T-helper 9 cell (primary cell): ENCODE data around the gene NDUFB10.

Experiments
- DNase-seq: peaks from one replicate; pipeline ENCODE4 v3.0.0-alpha.2; 2020

The NDUFB10 gene

GRCh38 chr16:1971796-1972489 is 12.6 kb downstream of the NDUFB10 start, which contains the start of gene TBL3:
Gene TBL3 (plus strand): TSS chr16:1972053. CDS start chr16:1972165, 112 bp downstream.
- DNase-seq = peak; percentile 95

GRCh38 chr16:1972490-1972877 is 13.1 kb downstream of the NDUFB10 start:
- DNase-seq = no peak

- no peak for DNase-seq
These were observed 14.3 kb downstream of the NDUFB10 start for GRCh38 chr16:1973461-1974156.

GRCh38 chr16:1974157-1975070 is 15.1 kb downstream of the NDUFB10 start:
- no peak for DNase-seq

GRCh38 chr16:1975432-1976215 is 16.3 kb downstream of the NDUFB10 start:
- DNase-seq = no peak

- DNase-seq = no peak
These were observed 16.8 kb downstream of the NDUFB10 start for GRCh38 chr16:1976216-1976520.

GRCh38 chr16:1976951-1977874 is 17.9 kb downstream of the NDUFB10 start:
- DNase-seq = no peak

- no peak for DNase-seq
These were observed 18.5 kb downstream of the NDUFB10 start for GRCh38 chr16:1977875-1978268.

GRCh38 chr16:1978476-1979120 is 19.3 kb downstream of the NDUFB10 start:
- no peak for DNase-seq

GRCh38 chr16:1979271-1980029 is 20.1 kb downstream of the NDUFB10 start:
- DNase-seq = no peak

- no peak for DNase-seq
These were observed 20.9 kb downstream of the NDUFB10 start for GRCh38 chr16:1980030-1980769.

GRCh38 chr16:1980770-1981087 is 21.4 kb downstream of the NDUFB10 start:
- DNase-seq = no peak

- DNase-seq = no peak
These were observed 22.1 kb downstream of the NDUFB10 start, which contains the start of gene NOXO1 for GRCh38 chr16:1981398-1981836. Gene NOXO1 (minus strand): TSS chr16:1981469. CDS start chr16:1981179, 290 bp downstream.

GRCh38 chr16:1982013-1982433 is 22.7 kb downstream of the NDUFB10 start:
- DNase-seq = no peak

GRCh38 chr16:1982991-1983543 is 23.7 kb downstream of the NDUFB10 start:
- no peak for DNase-seq

GRCh38 chr16:1983544-1984346 is 24.4 kb downstream of the NDUFB10 start, which contains the start of gene GFER:
Gene GFER (plus strand): TSS chr16:1984193. CDS start chr16:1984219, 26 bp downstream.
- peak; percentile 41 for DNase-seq

GRCh38 chr16:1984347-1985225 is 25.2 kb downstream of the NDUFB10 start:
- no peak for DNase-seq
